Kidney tubule cell (primary cell): ENCODE measurements around the gene ACOX1.

Experiments
- DNase-seq: peaks from one replicate; pipeline ENCODE4 v3.0.0-alpha.2; 2018; ENCODE audit warnings: low spot score

Gene ACOX1

DNA sequence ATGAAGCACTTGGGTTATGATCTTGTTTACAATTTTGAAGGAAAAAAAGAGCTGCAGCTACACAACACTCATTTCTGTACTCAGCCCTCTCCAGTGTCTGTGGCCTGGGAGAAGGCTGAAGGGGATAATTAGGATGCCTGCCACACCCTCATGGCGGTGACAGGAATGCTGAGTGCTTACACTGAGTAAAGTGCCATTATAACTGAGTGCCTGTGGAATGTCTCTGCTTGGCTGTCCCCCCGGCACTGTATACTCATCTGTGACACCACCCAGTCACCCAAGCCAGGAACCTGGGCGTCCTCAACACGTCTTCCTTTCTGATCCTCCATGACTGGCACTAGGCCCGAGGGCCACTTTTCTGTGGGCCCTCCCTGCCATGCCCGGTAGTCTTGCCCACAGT is 70.8 kb downstream of the ACOX1 start:
- DNase-seq: no peak

- DNase-seq: no peak
Measured at GRCh38 chr17:75906143-75906884, 72.7 kb downstream of the ACOX1 start.

DNA sequence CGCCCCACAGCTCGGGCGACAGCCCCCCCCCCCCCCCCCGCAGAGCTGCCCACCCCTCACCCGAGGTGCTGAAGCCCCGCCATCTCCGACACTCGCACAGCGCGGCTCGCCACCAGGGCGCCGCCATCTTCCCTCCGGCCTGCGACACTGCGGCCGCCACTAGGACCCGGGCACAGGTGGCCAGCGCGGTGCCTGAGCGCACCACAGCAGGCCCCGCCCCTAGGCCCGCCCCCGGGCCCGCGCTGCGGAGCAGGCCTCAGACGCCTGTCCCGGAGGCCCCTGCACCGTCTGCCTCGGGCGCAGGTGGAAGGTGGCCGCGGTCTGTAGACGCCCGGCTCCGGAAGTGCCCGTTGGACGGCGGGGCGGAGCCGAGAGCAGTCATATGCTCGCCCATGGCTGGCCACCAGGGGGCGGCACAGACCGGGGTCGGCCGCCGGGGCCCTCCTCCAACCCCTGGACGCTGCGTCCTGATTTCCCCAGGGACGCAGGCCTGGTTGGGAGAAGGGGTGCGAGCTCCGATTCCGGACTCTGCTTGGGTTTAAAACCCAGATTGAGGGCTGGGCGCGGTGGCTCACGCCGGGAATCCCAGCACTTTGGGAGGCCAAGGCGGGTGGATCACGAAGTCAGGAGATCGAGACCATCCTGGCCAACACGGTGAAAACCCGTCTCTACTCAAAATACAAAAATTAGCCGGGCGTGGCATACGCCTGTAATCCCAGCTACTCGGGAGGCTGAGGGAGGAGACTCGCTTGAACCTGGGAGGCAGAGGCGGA is 74.0 kb downstream of the ACOX1 start, which contains the start of gene MRPL38:
Gene MRPL38, minus strand, starts transcription at position 136 of the 773 bp plus-strand sequence. Its CDS starts 9 bp downstream, at position 127.
- DNase-seq: peak; percentile 98

DNA sequence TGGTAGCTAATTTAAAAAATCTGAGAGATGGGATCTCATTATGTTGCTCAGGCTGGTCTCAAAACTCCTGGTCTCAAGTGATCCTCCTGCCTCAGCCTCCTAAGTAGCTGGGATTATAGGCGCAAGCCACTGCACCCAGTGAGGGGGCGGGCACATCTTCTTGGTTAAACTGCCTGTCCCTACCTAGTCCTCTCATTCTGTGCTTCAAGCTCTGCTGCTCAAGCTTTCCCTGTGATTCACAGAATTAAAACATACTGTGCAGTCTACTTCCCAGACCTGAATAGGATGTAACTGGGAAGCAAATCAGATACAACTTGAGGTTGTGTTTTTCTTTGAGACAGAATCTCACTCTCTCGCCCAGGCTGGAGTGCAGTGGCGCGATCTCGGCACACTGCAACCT is 76.6 kb downstream of the ACOX1 start:
- DNase-seq: peak; percentile 83

DNA sequence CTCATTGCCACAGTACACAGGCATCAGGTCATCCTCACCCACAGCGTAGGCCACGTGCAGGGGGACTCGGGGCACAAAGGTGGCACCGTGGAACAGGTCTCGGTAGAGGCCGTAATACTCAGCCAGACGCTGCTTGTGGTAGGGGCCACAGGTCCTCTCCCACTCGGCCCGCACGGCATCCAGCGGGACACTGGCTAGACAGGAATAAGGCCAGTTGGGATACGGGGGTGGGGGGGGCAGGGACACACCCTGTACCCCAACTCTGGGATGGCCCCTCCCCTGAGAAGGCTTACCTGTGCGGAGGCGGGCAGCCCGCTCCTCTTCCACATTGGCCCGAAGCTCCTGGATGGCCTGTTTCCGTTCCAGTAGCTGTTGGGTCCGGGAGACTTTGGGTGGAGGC is 77.2 kb downstream of the ACOX1 start:
- no peak for DNase-seq

DNA sequence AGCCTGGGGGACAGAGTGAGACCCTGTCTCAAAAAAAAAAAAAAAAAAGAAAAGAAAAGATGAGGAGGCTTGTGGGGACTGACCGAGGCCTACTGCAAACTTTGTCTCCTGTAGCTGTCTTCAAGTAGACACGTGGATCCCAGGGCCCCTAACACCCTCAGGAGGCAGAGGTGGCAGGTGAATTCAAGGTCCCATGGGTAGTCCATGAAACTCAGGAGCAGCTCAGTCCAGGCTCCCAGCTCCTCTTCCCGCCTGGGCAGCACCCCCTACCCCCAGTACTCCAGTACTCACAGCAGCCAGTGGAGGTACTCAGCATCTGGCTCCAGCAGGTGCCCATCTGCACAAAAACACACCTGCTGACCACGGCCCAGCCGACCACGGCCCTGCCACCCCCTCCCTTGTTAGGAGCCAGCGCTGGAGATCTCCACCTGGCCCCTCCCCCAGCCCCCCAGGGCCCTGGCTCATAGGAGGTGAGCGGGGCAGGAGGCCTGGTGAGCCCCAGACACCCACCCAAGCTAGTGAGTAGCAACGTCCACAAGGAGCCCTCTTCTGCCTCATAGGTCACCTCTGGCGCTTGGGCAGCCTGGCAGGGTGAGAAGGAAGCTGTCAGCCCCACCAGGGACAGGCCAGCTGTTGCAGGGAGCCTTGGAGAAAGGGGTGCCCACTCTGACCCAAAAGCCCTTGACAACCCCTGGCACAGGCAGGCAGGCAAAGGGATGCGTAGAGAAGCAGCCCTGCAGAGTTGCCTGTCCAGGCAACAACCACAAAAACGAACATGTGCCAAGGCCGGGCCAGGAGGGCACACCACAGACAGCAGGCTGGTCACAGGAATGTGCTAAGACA is 78.1 kb downstream of the ACOX1 start:
- DNase-seq: no peak

GRCh38 chr17:75899767-75900468 is 79.0 kb downstream of the ACOX1 start:
- no peak for DNase-seq

GRCh38 chr17:75899353-75899752 is 79.6 kb downstream of the ACOX1 start:
- DNase-seq: no peak

DNA sequence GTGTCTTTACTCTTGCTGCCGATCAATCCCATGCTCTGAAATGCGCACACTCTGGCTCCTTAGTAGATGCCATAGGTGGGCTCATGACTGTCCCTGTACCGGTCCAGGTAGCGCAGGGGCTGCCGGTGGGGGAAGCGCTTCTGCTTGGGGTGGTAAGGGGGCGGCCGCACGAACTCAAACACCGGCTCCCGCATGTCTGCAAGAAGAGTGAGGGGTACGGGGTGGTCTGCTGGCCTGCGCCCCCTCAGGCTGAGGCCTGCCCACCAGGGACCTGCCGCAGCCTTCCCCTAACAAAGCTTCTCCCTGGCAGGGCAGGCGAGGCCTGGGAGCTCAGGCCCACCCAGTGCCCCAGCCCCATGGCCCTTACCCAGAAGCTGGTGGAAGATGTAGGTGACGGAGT is 80.2 kb downstream of the ACOX1 start:
- no peak for DNase-seq

- DNase-seq: no peak
Measured at GRCh38 chr17:75898065-75898464, 80.9 kb downstream of the ACOX1 start.

- no peak for DNase-seq
Measured at GRCh38 chr17:75897160-75898019, 81.6 kb downstream of the ACOX1 start.

DNA sequence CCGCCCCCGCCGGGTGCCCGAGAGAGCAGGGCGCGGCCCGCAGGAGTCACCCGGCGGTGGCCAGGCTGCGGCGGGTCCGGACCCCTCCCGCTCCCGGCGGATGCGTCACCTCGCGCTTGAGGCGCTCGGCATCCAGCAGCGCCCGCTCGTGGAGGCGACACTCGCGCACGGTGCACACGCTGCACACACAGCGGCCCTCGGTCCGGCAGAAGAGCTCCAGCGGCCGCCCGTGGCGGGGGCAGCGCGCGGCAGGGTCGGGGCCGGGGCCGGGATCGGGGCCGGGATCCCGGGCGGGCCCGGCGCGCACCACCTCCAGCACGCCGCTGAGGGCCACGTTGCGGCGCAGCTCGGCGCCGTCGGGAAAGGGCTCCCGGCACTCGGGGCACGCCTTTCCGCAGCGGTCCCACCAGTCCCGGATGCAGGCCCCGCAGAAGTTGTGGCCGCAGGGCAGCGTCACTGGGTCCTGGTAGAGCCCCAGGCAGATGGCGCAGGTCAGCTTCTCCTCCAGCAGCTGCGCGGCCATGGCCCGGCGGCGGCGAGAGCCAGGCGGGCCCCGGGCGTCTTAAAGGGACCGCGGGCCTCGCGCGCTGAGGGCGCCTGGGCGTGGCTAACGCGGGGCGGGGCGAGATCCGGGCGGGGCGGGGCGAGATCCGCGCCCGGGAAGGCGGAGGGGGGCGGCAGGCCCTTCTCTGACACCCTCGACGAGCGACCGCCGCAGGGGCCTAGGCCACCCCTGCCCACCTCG is 82.4 kb downstream of the ACOX1 start, which contains the start of gene TRIM65:
Gene TRIM65, minus strand, starts transcription at position 537 of the 745 bp plus-strand sequence. Its CDS starts 14 bp downstream, at position 523.
- DNase-seq: peak; percentile 87

DNA sequence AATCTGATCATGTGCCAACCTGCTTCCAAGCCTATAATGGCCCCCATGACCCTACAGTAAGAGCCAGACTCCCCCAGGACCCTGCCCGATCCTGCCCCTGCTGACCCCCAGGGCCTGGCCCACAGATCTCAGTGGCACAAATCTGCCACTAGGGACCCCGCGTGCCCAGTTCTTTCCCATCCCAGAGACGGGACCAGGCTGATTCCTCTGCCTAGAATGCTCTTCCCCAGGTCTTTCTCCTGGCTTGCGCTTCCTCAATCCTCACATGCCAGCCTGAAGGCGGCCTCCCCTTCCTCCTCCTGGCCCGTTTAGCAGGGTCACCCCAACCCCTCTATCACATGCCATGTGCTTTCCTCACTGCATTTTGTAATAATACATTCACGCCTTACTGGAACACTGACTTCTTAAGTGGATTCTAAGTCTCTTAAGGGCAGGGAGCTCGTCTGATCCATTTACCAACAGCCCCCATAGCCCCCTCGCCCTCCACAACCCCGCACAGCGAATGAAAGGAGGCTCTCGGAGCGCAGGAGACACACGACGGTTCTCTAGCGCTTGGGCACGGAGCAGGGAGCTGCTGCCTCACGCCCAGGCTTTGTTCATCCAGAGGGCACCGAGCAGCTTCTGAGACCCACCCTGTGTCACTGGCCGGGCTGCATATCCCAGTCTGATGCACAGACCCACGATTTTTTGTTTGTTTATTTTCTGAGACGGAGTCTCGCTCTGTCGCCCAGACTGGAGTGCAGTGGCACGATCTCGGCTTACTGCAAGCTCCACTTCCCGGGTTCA is 83.4 kb downstream of the ACOX1 start:
- peak; percentile 30 for DNase-seq

DNA sequence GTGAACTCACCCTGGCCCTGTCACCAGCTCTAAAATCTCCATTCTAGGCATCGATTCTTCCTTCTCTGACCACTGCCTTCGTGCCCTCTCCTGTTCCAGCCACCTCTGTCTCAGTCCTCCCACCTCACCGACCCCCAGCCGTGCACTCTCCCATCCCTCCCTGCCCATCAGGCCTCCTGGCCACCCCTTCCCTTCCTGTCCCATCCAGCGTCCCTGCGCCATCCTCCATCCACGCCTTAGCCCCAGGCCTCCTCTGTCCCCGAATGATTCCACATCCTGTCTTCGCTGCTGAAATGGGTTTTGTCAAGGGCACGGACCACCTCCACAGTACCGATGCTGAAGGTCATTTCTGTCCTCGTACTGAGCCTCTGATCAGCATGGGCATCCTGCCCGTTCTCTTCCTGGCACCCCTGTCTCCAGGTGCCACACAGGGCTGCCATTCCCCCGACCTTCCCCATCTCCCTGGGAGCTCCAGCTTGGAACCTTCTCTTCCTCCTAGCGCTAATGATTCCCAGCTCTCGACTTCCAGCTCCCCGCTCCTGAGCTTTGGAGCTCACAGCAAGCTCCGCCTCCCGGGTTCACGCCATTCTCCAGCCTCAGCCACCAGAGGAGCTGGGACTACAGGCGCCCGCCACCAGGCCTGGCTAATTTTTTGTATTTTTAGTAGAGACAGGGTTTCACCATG is 84.8 kb downstream of the ACOX1 start:
- DNase-seq: no peak

DNA sequence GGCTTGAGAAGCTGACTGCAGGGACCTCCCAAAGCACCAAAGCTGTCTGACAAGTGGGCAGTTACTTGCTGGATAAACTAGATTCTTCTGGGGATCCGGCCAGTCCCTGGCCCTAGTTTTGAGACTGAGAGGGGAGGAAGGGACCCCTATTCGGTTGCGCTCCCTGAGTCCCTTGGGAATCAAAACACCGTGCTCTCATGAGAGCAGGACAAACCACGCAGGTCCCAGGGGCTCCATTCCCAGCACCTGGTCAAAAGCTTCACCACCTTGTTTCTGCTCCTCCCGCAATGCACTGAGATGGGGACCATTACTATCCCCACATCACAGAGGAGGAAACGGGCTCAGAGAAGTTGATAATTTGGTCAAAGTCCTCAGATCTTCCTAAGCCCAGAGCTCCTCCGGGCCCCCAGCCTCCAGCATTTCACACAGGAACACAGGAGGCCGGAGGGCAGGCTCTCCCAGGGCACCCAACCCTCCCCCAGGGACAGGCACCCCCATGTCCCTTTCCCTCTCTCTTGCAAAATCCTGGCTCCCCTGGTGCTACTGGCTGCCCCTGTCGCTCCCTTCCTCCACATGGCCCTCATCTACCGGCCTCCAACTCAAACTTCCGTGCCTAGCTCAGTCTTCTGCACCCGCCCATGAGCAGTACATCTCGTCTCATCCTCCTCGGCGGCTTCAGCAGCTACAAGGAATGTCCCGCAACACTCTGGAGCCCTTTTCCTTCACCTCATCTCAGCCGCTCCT is 85.5 kb downstream of the ACOX1 start:
- DNase-seq: no peak

GRCh38 chr17:75892556-75893224 is 86.3 kb downstream of the ACOX1 start:
- no peak for DNase-seq
